ENCODE data around the gene HAX1.
"Not testable (repeated sequence)": the region's sequence is repeated elsewhere in the genome, so short reads cannot be mapped to it uniquely, and the experiment has no call there.

HAX1 gene

DNA sequence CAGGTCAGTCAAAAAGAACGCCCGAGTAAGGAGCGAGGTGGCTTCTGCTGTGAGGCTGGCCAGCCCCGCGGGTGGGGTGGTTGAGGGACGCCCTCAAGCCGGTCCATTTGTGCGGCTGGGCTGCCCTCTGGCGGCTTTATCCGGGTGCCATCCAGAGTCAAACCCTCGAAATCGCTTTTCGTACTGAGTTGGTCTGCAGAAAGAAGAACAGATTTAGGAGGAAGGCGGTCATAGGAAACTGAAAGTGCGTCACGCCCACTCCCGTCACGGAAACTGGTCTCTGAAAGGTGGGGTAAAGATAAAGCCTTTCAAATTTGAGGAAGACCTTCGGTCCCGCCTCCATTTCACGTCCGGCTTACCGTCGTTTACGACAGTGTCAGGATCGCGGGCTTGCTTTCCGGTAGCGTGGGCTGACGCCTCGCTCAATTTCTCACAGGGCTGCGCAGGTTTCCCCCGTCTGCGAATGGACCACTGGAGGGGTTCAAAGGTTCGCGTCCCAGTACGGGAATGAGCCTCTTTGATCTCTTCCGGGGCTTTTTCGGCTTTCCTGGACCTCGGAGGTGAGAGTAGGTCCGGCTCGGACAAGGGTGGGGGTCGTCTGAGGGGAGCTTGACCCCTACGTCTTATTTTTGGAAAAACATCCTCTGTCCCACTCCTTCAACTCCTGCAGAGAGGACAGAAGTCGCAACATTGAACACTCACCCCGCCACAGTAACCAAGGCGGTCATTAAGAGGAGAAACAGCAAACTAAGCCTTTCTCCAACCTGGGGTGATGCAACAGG is at the start of gene HAX1:
TSS of gene HAX1 (plus strand) at position 413 of the 782 bp plus-strand sequence. CDS start at position 508, 95 bp downstream.
- in situ Hi-C loops (cut with MboI; ENCODE audit: low sequenced_read_pairs): no loop called here

DNA sequence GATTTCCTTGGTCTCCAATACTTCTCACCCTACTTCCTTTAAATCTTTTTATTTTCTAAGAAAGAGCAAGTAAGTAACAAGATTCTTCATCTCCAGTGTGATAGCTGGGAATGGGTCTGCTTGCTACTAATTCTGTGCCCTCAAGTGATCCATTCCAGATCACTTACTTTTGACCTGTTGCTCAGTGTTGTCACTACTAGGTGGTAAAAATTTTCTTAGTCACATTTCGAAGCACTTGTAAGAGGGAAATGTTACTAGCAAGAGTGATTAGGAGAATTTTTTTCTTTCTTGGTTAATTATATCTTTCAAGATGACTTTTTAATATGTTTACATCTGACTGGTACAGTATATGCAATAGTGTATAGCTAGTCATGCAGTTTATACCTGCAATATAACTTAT is 49.5 kb upstream of the HAX1 start:
- in situ Hi-C loops (cut with MboI; ENCODE audit: low sequenced_read_pairs): no loop called here

DNA sequence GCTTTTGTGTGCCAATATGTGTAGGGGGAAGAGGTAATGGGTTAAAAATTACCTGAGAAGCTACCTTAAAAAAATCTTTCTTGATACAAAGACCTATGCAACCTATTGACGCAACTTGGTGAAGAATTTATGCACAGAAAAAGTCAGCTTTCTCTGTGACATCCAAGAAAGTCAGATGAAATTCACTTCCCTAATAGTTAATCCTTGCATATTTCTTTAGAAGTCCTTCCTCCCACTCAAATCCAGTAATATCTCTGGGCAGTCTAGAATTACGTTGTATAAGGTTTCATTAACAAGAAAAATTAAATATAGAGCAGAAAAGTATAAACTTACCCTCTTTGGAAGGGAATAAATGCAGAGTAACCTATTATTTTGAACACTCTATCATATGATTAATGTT is 48.8 kb upstream of the HAX1 start:
- in situ Hi-C loops (cut with MboI; ENCODE audit: low sequenced_read_pairs): no loop called here

DNA sequence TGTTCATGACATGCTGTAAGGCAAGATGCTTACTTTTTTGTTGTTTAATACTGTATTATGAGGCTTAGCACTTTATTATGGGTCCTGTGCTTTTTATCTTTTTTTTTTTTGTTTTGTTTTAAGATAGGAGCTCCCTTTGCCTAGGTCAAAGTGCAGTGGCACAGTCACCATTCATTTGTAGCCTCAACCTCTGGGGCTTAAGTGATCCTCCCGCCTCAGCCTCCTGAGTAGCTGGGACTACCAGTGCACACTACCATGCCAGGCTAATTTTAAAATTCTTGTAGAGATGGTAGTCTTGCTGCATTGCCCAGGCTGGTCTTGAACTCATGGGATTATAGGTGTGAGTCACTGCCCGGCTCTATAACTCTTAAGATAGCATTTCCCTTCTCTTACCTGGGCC is 47.1 kb upstream of the HAX1 start:
- in situ Hi-C loops (cut with MboI; ENCODE audit: low sequenced_read_pairs): no loop called here

DNA sequence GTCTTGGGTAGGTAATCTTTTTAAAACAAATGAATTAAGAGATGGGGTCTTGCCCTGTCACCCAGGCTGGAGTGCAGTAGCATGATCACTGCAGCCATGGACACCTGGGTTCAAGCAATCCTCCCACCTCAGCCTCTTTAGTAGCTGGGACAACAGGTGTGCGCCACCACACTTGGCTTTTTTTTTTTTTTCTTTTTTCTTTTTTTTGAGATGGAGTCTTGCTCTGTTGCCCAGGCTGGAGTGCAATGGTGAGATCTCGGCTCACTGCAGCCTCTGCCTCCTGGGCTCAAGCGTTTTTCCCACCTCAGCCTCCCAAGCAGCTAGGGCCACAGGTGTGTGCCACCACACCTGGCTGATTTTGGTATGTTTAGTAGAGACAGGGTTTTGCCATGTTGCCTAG is 41.3 kb upstream of the HAX1 start:
- in situ Hi-C loops (cut with MboI; ENCODE audit: low sequenced_read_pairs): not testable (repeated sequence)

DNA sequence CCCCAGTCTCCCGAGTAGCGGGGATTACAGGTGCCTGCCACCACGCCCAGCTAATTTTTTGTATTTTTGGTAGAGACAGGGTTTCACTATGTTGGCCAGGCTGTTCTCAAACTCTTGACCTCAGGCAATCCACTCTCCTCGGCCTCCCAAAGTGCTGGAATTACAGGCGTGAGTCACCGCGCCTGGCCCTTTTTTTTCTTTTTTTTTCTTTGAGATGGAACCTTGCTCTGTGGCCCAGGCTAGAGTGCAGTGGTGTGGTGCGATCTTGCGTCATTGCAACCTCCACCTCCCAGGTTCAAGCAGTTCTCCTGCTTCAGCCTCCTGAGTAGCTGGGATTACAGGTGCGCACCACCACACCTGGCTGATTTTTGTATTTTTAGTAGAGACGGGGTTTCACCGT is 39.3 kb upstream of the HAX1 start:
- in situ Hi-C loops (cut with MboI; ENCODE audit: low sequenced_read_pairs): not testable (repeated sequence)

DNA sequence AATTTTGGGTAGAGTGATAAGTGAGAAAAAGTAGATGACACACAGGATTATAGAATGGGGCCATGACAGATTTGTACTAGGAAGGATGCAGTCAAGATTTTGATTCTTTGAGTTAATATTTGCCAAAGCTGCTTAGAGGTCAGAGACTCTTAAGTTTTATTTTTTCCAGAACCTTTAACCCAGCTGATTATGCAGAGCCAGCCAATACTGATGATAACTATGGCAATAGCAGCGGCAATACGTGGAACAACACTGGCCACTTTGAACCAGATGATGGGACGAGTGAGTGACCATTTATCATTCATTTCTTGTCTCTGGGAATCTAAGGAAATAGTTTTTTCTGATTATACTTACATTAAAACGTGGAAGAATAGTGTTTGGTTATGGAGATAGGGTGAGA is 35.6 kb upstream of the HAX1 start:
- in situ Hi-C loops (cut with MboI; ENCODE audit: low sequenced_read_pairs): no loop called here

DNA sequence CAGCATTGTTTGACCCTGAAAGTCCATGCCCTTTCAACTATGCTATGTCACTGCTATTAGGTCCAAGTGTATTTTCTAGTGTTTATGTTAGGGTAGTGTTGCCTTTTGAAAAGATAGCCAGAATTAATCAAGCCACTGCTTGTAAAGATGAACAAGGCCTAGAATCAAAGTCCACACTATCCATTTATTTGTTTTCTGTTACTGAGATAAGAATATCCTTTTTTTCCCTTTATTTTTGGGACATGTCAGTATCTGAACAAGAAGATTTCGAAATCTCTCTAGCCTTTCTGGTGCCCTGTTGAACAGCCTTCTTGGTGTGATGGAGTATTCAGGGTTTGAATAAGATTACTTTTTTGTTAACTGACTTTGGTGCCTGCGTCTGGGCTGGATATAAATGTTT is 35.0 kb upstream of the HAX1 start:
- in situ Hi-C loops (cut with MboI; ENCODE audit: low sequenced_read_pairs): no loop called here

DNA sequence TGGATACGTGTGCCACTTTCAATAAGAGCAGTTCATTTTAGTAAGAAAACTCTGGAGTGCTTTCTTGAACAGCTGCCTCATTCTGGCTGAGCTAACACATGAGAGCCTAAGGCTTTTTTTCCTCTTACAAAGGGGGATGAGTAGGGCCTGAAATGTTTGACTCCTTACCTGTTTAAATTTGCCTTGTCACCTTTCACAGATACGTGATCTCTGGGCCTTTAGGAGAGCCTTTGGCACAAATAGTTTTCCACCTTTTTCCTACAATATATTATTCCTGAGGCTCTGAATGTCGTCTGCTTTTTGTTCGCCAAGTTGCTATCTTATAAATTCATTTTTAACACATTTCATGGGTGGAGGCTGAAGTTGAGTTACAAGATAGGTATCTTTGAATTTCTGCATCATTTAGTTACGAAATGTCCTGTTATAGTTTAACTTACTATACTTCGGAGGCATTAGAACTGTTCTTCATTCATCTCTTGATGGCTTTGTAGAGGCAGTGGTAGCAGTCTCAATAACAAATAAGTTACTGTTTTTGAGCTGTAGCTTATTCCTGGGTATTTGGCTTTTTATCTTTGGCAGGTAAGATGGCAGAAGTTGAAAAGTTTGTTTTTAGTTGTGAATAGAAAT is 34.4 kb upstream of the HAX1 start:
- in situ Hi-C loops (cut with MboI; ENCODE audit: low sequenced_read_pairs): no loop called here

DNA sequence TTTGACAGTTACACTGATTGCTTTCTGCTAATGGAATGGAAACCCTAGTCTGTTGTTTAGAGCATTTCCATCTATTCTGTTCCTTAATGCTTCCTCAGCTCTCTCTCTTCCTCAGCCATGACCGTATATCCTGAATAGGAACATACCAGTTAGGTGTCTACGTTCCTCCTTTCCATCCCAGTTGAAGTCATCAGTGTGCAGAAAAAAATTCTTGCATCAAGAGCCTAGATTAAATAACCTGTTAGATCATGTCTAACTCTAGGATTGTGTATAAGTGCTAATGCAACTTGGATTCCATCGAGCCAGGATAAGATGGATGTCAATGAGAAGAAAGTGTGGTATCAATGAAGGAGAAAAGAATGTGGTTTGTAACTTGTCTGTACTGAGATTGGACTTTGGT is 32.9 kb upstream of the HAX1 start:
- in situ Hi-C loops (cut with MboI; ENCODE audit: low sequenced_read_pairs): no loop called here

DNA sequence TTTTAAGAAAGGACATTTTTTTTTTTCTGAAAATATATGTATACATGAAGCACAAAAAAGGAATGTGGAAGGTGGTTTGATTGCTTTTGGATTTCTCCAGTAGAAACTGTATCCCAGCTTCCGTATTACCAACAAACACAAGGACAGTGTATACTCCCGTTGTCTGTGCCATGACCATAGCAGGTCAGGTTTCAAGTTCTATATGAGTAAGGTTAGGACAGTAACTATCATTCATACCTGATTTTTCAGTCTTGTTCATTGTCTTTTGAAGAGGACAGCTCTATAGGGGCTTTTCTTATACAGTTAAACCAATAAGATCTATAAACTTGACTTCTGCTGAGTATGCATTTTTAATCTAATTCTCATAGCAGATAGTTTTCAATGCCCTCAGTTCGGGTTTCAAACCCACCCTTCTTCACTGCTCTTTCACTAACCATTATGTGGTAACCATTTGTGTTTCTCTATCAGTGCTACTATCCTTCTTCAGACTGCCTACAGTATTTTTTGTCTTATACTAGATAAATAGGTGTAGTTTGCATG is 32.1 kb upstream of the HAX1 start:
- in situ Hi-C loops (cut with MboI; ENCODE audit: low sequenced_read_pairs): no loop called here

DNA sequence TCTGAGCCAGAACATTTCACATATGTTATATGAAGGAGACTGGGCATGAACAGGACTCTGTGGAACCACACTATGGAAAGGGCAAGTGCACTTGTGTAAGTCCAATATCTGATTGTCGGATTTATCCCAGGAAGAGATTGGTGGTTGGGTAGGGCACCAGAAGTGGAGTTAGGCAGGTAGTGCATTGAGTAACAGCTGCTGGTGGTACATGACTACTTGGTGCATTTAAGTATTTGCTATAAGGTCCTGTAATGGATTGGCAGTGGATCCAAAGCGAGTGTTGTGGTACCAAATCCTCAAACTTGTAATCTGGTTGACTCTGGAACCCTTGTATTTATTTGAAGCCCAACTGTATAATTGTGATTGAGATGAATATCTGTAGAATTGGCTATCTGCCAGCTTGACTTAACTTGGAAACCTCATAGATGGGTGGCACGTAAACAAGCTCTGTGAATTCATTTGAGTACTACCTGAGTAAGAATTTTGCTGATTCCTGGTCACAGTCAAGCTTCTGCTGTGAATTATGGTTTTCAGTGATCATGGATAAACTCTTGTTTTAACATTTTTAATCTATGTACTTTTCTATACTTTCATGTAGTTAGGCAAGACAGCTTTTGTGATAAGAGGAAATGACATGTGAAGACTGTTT is 30.6 kb upstream of the HAX1 start:
- in situ Hi-C loops (cut with MboI; ENCODE audit: low sequenced_read_pairs): no loop called here

DNA sequence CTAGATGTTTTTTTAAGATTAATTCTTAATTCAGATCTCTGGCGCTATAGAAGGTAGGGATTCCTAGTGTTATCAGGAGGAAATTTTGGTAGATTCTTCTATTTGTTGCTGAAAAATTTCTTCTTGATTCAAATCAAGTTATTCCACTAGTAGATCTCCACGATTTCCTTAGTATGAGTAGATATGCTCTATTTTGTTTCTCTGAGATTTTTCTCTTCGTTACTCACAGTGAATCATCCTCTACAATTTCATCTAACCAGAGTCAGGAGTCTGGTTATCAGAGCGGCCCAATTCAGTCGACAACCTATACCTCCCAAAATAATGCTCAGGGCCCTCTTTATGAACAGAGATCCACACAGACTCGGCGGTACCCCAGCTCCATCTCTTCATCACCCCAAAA is 18.8 kb upstream of the HAX1 start:
- in situ Hi-C loops (cut with MboI; ENCODE audit: low sequenced_read_pairs): no loop called here

DNA sequence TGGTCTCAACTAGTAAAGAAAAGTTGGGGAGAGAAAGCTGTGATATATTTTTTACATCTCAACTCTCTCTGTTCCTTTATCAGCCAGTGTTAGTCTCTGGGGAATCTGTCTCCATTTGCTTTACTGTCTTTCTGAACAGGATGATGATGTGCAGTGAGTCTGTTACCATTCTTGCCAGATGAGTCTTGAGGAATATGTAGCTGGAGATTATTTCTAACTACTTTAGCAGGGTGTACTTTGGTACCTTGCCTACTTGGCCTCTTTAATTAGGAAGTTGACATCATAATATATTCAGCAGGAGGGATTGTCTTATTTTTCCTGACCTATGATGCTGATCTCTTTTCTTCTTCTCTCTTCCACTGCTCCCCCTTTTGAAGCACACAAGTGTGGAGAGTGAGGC is 15.7 kb upstream of the HAX1 start:
- in situ Hi-C loops (cut with MboI; ENCODE audit: low sequenced_read_pairs): no loop called here

DNA sequence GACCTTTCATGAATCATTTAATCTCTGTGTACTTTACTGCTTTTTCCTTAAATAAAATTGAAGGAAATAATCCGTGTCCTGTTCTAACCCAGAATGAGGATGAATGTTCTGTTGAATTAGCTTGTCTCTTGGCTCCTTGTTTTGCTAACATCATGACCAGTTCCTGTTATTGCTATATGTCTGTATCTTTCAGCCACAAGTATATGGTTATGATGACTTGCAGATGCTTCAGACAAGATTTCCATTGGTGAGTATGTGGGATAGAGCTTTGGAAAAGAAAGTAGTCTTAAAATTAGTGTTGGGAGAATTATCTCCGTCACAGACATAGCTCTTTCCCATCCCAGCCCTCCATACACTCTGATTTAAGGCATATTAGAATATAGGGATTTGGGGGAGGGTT is 13.6 kb upstream of the HAX1 start:
- in situ Hi-C loops (cut with MboI; ENCODE audit: low sequenced_read_pairs): no loop called here

DNA sequence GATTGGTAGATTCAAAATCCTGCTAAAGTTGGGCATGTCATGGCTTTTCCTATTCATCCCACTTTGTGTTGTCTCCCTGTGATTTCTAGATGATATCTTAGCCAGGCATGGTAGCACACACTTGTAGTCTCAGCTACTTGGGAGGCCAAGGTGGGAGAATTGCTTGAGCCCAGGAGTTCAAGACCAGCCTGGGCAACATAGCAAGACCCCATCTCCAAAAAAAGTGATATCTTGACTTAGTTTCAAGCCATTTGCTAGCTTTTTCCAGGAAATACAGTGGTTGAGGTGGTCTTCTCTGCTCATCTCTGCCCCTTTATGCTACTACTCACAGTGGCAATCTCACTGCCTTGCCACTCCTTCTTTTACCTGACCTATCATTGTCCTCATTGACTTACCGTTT is 12.3 kb upstream of the HAX1 start:
- in situ Hi-C loops (cut with MboI; ENCODE audit: low sequenced_read_pairs): no loop called here

DNA sequence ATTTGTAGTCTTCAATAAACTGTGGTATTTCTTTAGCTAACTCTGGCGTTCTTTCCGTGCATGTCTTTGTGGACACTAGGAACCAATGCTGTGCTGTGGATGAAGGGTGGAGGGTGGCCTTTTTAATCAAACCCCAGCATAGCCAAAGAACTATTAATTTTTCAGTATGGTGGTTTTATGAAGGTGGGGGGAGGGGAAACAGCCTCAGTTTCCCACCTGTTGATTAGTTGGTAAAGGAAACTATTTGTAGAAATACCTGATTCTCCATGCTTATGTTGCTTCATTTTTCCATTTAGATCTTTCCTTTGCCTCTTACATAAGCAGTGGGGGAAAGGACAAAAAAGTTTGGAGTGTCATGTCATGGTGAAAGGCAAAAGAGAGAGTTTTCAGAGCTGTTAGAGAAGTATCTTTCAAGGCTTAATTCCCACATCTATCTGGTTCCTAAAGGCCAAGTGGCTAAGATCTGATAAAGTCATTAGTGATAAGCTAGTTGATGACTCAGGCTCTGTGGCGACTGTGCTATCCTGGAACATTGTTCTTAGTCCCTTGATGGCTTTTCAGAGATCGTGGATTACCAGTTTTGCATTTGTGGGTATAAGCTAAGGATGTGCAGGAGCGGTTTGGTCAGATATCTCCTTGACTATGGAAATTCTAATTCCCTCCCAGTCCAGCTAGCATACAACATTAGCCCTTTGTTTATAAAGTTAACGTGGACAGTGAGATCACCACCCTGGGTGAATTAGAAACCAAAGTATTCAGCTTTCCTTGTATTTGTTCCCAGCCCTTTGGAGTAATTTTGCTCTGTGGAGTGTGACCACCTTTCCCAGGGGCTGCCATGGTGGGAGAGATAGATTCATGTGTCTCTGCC is 8.7 kb upstream of the HAX1 start:
- in situ Hi-C loops (cut with MboI; ENCODE audit: low sequenced_read_pairs): no loop called here

DNA sequence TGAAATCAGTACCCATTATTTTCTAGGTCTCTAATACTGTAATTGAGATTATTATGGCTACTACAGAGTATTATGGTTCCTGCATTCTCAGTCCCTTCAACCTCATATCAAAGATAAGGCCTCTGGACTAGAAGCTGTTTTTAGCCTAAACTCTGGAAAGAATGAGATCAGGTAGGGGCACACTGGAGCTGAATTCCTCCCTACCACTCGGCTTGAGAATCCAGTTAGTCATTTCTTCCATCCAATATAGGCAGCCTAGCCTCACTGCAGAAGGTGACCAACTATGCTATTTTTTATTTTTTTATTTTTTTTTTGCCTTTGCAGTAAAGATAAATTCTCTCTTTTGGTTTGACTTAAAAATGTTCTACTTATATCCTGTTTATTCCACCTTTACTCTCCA is 8.0 kb upstream of the HAX1 start:
- in situ Hi-C loops (cut with MboI; ENCODE audit: low sequenced_read_pairs): no loop called here

DNA sequence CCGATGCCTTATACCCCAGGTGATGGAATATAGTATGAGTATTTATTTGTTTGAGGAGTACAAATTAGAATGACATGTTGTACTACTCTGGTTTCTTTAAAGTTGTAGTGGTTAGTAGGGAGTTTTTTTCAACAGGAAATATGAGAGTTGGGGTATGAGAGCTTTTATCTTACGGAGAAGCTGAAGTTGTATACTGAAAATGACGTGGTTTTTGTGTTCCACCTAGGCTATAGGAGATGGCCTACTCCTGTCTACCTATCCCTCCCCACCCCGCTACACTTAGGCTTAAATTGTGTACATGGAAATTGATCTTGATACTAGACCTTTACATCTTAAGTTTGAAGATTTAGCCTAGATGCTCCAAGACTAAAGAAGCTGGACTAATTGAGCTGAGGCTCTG is 6.8 kb upstream of the HAX1 start:
- in situ Hi-C loops (cut with MboI; ENCODE audit: low sequenced_read_pairs): no loop called here

DNA sequence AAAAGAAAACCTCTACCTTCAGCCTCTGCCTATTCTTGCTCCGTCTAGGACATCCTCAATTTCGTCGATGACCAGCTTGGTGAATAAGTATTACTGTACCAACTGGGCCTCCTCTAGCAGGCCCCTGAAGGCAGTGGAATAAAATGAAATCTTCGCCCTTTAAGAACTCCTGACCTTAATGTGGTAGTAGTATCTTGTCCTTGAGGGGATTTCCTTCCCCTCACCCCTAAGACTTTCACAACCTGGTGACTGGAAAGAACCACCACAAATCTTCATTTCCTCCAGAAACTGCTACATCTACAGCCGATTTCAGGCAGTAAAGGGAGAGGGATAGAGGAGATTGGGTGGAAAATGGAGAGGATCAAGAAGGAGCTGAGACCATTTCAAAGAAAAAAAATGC is 1.6 kb upstream of the HAX1 start:
- in situ Hi-C loops (cut with MboI; ENCODE audit: low sequenced_read_pairs): no loop called here

DNA sequence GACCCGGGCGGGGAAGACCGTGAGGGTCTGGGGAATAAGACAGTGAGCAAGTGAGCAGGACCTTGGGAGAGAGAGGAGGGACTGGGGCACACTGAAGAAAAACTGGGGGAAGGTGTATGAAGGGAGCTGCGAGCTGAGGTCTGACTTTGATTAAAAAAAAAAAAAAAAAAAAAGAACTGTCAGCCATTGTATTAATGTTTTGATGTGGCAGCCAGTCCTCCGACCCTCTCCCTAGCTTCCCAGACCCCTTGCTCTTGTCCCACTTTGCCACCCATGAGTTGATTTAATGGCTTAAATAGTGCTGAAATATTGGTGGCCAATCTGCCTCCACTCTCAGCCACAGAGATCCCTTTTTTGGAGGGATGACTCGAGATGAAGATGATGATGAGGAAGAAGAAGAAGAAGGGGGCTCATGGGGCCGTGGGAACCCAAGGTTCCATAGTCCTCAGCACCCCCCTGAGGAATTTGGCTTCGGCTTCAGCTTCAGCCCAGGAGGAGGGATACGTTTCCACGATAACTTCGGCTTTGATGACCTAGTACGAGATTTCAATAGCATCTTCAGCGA is 652 bp downstream of the HAX1 start:
- in situ Hi-C loops (cut with MboI; ENCODE audit: low sequenced_read_pairs): no loop called here
